Central memory CD4-positive, alpha-beta T cell (primary cell): ENCODE data around the gene ESR1.
"Not testable (repeated sequence)": the region's sequence is repeated elsewhere in the genome, so short reads cannot be mapped to it uniquely, and the experiment has no call there.

Source experiments
- DNase-seq: peaks from one replicate; pipeline ENCODE4 v3.0.0; 2022

ESR1 gene

GRCh38 chr6:151814614-151815013, 7.1 kb downstream of the ESR1 start:
- no peak for DNase-seq

DNA sequence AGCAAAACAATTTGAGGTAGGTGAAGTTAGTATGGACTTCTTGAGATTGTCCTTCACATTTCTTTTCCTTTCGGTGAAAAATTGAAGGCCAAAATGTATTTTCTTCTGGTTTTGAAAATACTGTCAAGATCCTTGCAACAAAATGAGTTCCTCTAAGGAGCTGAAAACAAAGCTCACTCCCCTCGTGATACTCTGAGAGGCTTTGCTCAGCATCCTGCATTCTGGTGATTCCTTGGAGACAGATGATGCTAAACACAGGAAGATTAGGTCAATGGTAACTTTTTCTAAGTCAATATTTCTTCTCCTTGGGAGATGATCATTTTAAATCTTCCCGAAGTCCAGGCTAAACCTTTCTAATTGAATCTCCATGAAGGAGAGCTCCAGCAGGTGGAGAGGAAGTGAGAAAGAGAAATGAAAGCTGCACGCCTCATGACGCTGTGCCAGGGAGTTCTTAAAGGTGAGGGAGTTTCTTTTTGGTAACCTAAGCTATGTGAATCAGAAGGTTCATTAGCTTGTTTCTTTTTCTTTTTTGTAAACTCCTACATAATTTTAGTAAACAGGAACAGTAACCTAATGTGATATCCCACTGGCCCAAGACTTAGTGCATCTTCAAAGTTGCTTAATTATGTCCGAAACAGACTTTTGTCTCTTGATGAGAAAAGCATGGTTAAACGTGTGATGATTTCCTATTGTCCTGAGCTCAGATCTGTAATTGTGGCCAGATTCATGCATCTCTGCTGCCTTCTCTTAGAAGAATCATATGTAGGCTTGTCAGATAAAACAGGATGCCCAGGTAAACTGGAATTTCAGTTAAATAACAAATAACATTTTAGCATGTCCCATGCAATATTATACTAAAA, 15.0 kb downstream of the ESR1 start:
- DNase-seq: no peak

DNA sequence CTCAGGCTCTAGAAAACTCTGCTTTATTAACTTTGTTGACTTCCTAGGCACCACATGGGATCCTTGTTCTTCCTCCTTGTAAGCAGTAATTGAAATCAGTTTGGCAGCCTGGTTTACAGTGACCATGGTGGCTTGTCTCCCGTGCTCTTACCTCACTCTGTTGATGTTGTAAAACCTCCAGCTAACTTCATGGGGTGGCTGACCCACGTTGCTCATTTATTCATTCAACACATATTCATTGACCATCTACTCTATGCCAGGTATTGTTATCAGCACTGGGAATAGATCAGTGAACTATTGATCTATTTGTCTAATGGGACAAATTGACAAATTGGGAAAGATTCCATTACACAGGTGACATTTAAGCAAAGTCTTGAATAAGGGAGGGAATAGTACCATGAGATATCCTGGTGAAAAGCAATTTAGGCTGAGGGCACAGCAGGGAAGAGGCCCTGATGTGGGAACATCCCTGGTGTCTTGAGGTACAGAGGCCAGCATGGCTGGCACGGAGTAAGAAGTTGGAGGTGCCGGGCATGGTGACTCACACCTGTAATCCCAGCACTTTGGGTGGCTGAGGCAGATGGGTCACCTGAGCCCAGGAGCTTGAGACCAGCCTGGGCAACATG, 19.1 kb downstream of the ESR1 start:
- DNase-seq: no peak

DNA sequence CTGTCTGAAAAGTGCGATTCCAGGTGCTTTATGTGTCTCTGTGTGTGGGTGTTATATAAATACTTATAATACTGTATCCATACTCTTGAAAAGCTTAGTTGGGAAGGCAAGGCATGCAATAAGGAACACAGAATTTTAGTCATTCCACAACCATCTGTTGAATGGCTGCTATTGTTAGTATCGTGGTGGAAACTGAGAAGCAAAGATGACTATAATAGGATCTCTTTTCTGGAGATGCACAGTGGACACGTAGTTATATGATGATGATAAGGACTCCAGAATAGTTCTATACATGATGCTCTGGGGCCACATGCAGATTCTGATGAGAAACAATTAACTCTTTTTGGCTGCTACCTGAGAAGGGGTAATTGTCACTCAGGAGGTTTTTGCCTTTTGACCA, 25.2 kb downstream of the ESR1 start:
- no peak for DNase-seq

DNA sequence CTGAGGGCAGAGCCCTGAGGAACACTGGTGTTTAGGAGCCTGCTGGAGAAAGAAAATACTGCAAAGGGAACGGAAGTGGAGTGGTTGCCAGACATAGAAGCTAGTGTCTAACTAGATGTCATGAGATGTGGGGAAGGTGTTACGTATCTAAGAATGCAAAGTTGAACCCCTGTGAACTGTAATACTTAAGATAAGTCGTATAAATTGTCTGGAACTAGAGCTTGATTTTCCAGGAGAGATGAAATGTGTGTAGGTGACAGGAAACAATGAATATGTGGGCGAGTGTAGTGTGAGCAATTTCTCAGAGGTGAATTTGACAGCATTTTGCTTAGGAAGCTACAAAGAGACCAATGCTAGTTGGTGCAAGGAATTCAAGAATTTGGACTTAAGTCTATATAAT, 27.9 kb downstream of the ESR1 start:
- DNase-seq: no peak

DNA sequence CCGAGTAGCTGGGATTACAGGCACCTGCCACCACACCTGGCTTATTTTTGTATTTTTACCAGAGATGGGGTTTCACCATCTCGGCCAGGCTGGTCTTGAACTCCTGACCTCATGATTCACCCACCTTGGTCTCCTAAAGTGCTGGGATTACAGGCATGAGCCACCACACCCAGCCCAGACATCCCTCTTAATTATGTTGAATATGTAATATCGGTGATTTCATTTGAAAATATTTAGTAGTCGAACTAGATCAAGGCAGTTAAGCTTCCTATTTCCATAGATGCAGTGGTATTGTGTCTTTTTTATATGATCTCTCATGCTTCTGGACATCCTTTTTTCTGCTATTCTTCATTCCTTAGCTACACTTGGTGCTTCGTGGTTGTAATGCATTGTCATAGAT, 29.7 kb downstream of the ESR1 start:
- DNase-seq: no peak

DNA sequence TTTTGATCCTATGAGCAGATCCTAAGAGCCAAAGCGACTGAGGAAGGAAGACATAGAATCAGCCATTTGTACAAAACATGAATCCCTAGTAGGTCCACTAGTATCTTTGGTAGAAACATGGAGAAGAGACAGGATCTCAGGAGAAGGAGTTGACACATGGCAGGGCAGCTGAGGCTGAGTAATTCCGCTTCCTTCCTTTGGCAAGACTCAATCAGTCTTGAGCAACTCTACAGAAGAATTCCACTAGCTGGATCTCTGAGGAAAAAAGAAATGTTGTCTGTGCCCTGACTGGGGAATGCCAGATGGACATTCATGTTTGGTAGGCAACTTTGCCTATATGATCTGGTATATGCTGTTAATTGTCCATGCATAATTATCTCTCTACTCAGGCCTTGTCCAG, 35.3 kb downstream of the ESR1 start:
- DNase-seq: no peak

GRCh38 chr6:151847064-151847463, 39.6 kb downstream of the ESR1 start:
- DNase-seq: no peak

- no peak for DNase-seq
Measured at GRCh38 chr6:151850479-151851003, 43.1 kb downstream of the ESR1 start.

GRCh38 chr6:151858294-151858693, 50.8 kb downstream of the ESR1 start:
- DNase-seq: no peak

- no peak for DNase-seq
Measured at GRCh38 chr6:151862461-151862860, 55.0 kb downstream of the ESR1 start.

GRCh38 chr6:151867361-151867869, 59.9 kb downstream of the ESR1 start:
- DNase-seq: not testable (repeated sequence)

DNA sequence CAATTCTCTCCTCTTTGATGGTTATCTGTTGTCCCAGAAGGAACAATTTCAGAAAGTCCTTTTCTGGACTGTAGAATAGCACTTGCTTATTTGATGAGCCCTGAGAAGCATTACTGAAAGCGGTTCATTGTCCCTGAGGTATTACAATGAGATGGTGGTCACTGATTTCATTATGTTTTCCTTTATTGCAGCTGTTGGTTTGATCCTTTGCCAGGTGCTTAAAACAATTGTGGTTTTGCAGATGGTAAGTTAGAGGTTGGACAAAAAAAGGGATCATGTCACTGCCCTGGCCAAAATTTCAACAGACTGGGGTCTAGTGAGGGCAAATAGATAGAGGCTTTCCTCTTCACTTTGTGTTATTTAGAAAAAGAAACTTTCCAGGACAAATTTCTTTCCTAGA, 61.9 kb downstream of the ESR1 start:
- DNase-seq: no peak

DNA sequence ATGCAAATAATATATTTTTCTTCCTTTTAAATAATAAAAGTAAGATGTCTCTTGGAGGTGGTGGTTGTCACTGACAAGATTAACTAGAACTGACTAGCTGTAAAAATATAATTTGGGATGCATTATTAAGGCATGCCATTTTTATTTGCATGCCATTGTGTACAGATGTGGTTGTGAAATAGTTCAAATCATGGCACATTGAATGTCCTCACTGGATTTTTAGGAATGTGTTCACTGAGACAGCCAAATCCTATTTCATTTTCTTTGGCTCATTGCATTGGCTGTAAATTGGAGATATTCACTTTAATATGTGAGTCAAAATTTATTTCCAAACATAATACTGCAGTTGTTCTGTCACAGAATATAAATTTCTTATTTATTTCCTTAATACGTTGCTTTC, 62.3 kb downstream of the ESR1 start:
- no peak for DNase-seq

DNA sequence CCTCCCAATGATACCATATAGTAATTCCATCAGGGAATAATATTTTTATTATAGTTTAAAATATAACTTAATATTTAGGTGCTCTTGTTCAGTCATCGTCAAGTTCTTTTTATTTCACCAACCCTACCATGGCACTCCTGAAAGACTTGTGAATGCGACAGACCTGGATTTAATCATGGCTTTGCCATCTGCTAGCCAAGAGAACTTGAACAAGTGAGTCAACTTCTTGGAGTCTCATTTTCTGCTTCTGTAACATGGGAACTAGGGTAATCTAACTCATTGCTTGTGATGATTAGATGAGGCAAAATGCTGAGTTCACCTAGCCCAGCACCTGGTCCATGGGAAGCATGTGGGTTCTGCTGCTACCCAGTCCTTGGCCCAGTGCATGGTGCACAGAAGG, 62.9 kb downstream of the ESR1 start:
- DNase-seq: no peak

DNA sequence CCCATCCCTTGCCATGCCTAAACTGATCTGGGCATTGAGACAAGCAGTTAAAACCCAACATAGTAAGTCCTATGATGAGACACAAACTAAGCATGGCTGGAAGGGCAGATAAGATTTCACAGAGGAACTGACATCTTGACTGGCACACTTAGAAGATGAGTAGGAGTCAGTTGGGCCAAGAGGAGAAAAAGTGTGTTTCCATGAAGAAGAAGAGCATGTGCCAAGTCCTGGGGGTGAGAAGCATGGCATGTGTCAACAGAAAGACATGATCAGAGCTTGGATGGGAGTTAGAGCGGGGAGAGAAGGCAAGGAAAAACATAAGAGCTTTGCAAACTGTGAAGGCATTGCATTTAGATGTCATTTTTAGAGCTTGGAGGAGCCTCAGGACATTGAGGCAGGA, 68.0 kb downstream of the ESR1 start:
- no peak for DNase-seq

DNA sequence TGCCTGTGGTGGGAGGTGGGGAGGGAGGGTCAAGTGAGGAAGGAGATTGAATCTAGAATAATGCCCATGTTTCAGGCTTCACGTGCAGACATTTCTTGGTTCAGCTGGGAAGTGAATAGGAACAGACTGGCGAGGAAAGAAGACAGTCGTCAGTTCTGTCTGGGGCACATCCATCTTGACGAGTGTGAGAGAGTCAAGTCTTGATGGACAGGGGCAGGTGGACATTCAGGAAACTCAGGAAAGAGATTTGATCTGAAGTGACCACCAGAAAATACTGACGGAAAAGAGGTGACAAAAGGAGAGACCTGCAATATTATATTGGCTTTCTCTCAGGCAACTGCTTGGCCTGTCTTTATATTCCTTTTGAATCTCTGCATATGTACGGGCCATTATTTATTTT, 68.6 kb downstream of the ESR1 start:
- no peak for DNase-seq

DNA sequence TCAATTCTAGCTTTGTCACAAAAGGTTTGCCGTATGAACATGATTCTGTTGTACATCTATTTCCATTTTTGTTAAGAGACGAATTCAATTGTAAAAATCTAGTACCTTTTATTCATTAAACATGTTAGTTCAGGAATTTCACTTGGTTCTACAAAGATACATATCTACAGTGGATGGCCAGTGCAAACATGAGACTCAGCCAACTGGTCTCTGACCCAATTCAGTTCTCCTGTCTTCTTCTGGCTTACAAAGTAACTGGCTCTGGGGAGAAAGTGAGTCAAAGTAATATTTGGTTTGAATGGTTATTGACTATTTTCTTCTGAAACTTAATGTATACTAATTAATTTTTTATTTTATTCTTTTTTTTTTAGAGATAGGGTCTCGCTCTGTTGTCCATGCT, 70.0 kb downstream of the ESR1 start:
- DNase-seq: no peak

DNA sequence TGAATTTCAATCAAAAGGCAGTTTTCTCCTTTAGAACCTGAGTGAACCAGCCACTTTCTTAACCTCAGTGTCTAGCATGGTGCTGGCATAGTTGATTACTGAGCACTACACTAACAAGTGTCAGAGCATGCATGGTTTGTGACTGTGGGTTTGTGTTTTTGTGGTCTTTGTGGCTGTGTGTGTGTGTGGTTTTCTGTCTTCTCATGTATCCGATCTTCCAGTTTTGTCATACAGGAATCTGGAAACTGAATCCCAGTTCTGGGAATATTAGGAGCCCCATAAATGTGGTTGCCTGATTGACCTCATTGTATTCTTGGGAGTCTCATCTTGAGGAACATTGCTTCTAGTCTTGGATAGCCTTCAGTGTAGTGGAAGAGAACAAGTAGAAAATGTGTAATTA, 73.7 kb downstream of the ESR1 start:
- no peak for DNase-seq

DNA sequence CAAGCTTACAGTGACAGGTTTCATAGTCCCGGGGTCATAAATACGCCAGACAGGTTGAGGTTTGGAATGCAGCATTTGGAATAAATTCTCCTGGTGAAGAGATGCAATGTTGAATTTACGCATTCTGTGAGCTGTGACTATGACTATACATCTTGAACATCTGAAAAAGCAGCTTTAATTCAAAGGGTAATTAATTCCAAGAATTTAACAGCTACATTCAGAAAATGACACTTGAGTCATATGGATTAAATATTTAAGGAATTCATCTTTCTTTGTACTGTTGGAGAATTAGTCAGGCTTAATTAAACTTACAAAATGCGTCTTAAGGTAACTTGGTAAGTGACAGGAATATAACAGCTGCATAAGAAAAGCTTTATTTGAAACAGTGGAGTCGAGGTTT, 74.7 kb downstream of the ESR1 start:
- no peak for DNase-seq

DNA sequence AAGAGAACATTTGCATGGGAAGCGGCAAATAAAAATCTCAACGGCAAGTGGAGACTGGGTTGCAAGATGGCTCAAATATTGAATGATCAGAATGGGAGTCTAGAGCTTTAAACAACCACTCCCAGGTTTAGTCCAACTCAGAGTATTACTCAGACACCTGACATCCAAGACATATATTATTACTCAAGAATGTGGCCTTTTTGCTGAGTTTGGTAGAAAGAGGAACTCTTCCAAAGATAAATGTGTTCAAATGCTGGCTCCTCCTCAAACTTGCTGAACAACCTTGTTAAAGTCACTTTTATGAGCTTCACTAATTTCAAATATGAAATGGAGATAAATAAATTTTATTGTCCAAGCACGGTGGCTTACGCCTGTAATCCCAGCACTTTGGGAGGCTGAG, 77.8 kb downstream of the ESR1 start:
- no peak for DNase-seq

GRCh38 chr6:151891524-151891923, 84.0 kb downstream of the ESR1 start:
- DNase-seq: no peak

DNA sequence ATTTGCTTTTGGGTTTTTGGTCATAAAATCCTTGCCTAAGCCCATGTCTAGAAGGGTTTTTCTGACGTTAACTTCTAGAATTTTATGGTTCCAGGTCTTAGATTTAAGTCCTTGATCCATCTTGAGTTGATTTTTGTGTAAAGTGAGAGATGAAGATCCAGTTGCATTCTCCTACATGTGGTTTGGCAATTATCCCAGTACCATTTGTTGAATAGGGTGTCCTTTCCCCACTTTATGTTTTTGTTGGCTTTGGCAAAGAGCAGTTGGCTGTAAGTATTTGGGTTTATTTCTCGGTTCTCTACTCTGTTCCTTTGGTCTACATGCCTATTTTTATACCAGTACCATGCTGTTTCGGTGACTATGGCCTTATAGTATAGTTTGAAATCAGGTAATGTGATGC, 86.9 kb downstream of the ESR1 start:
- DNase-seq: not testable (repeated sequence)

DNA sequence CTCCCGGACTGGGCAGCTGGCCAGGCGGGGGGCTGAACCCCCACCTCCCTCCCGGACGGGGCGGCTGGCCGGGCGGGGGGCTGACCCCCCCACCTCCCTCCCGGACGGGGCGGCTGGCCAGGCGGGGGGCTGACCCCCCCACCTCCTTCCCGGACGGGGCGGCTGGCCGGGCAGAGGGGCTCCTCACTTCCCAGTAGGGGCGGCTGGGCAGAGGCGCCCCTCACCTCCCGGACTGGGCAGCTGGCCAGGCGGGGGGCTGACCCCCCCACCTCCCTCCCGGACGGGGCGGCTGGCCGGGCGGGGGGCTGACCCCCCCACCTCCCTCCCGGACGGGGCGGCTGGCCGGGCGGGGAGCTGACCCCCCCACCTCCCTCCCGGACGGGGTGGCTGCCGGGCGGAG, 91.7 kb downstream of the ESR1 start:
- not testable (repeated sequence) for DNase-seq
